Neural progenitor cell (in vitro differentiated cells): ENCODE results near the gene IQCC.

Experiments used
- CTCF ChIP-seq: fragments of 200-600 bp; sonication (generic); IDR thresholded peaks from 2 replicates; pipeline ENCODE4 v1.5.1; 2017; ENCODE audit warnings: antibody characterized with exemption, mild to moderate bottlenecking
- EZH2 ChIP-seq: fragments of 200-600 bp; sonication (generic); IDR thresholded peaks from 2 replicates; pipeline ENCODE4 v1.6.1; 2017; ENCODE audit warnings: antibody characterized with exemption, mild to moderate bottlenecking, moderate library complexity
- EZH2phosphoT487 ChIP-seq: fragments of 200-600 bp; sonication (generic); IDR thresholded peaks from 2 replicates; pipeline ENCODE4 v1.6.1; 2017; ENCODE audit warnings: antibody characterized with exemption

- TF ChIP-seq CTCF (no peak), EZH2 (no peak), EZH2phosphoT487 (no peak)
These were observed 32.7 kb upstream of the IQCC start for GRCh38 chr1:32172621-32173245.
